Caco-2 (cell line): ENCODE data around the gene LXN. TPM values are rescaled to one million over a fixed set of nuclear protein-coding genes. Genes with fewer than 3 reads are reported as not detected.

Experiments used
- BruUV-seq: library from RNA; stranded (reverse); fragments of 400-500 nt; replicated peaks from 2 replicates; lab custom pipeline; 2021; lab: Mats Ljungman, UMichigan
- CTCF ChIA-PET: fragments of 300-600 bp; sonication (Branson Sonifier 250); formaldehyde crosslinking; loops from one replicate; lab custom pipeline; 2022; ENCODE audit warnings: antibody characterized with exemption; lab: Charles Lee
- POLR2A ChIA-PET: fragments of 300-600 bp; sonication (Branson Sonifier 250); formaldehyde crosslinking; loops from one replicate; lab custom pipeline; 2022; ENCODE audit warnings: antibody characterized with exemption; lab: Charles Lee
- DNase-seq, 2 experiments: peaks; one replicate each; pipeline versions ENCODE4 v3.0.0 to v3.0.0-alpha.2; 2020 to 2022
- H3K27me3 ChIP-seq: replicated peaks from 2 replicates; pipeline ENCODE4 v1.6.0; 2011; ENCODE audit warnings: low read length; ENCODE audit not compliant: control insufficient read depth, insufficient read depth
- H3K36me3 ChIP-seq: 2 replicates; pipeline ENCODE4 v1.5.1; 2011; ENCODE audit warnings: low read length; ENCODE audit not compliant: control insufficient read depth, insufficient read depth
- H3K4me1 ChIP-seq: fragments of 250-450 bp; sonication (Bioruptor Pico); 2 replicates; pipeline ENCODE4 v1.5.1; 2020; ENCODE audit warnings: mild to moderate bottlenecking
- H3K4me3 ChIP-seq: 2 replicates; pipeline ENCODE4 v1.5.1; 2011; ENCODE audit warnings: low read depth, mild to moderate bottlenecking, control low read depth, low read length
- H3K9me3 ChIP-seq: fragments of 250-450 bp; sonication (Bioruptor Pico); 2 replicates; pipeline ENCODE4 v1.5.1; 2020; ENCODE audit warnings: mild to moderate bottlenecking, moderate library complexity
- H3K27ac Mint-ChIP-seq: one replicate; pipeline ENCODE4 v1.8.0; 2022; ENCODE audit warnings: mixed read lengths; ENCODE audit not compliant: unreplicated experiment
- H3K27me3 Mint-ChIP-seq: one replicate; pipeline ENCODE4 v1.8.0; 2022; ENCODE audit warnings: mixed read lengths; ENCODE audit not compliant: insufficient read depth, unreplicated experiment
- H3K36me3 Mint-ChIP-seq: one replicate; pipeline ENCODE4 v1.8.0; 2022; ENCODE audit warnings: mild to moderate bottlenecking, mixed read lengths; ENCODE audit not compliant: insufficient read depth, unreplicated experiment
- H3K4me1 Mint-ChIP-seq: one replicate; pipeline ENCODE4 v1.8.0; 2022; ENCODE audit warnings: low read depth, mixed read lengths; ENCODE audit not compliant: unreplicated experiment
- H3K4me3 Mint-ChIP-seq: one replicate; pipeline ENCODE4 v1.8.0; 2022; ENCODE audit warnings: mild to moderate bottlenecking, moderate library complexity, mixed read lengths; ENCODE audit not compliant: unreplicated experiment
- H3K9me3 Mint-ChIP-seq: one replicate; pipeline ENCODE4 v1.8.0; 2022; ENCODE audit warnings: mixed read lengths; ENCODE audit not compliant: unreplicated experiment
- CTCF ChIP-seq, 2 experiments: fragments of 200-600 bp in 1 of 2; IDR thresholded peaks; 1 replicate in 1 of 2; 2 replicates in 1 of 2; pipeline versions ENCODE4 v1.5.1 to v1.8.0; 2011 to 2022; ENCODE audit warnings: antibody characterized with exemption in 1 of 2, control low read depth in 1 of 2, inconsistent platforms in 1 of 2, low read depth in 1 of 2, low read length in 1 of 2, mild to moderate bottlenecking in 1 of 2, moderate library complexity in 1 of 2; ENCODE audit not compliant: insufficient read depth in 1 of 2, severe bottlenecking in 1 of 2, unreplicated experiment in 1 of 2
- intact Hi-C: fragments of 100-400 bp; cut with micrococcal nuclease; formaldehyde crosslinking; loops from one replicate; pipeline ENCODE4 v1.10.0; 2022; ENCODE audit not compliant: unreplicated experiment
- total RNA-seq: library from RNA; stranded (reverse); gene quantifications from 2 replicates; pipeline ENCODE4 v1.2.3, GENCODE V29; 2022

LXN gene
- total RNA-seq, 1 experiment from 2014 or later: not detected

- DNase-seq: no peak
- H3K27me3 Mint-ChIP-seq: no peaks in the 10 kb centered on the region
- H3K4me1 Mint-ChIP-seq: no peaks in the 10 kb centered on the region
- ChIA-PET CTCF (no interaction called here), POLR2A (no interaction called here)
- H3K9me3 ChIP-seq: no peaks in the 10 kb centered on the region
- H3K9me3 Mint-ChIP-seq: no peaks in the 10 kb centered on the region
- H3K36me3 ChIP-seq: no peaks in the 10 kb centered on the region
- BruUV-seq: no TSS peak
- no peak overlapping the region for H3K27ac Mint-ChIP-seq
- H3K36me3 Mint-ChIP-seq: peaks cover 12% of the 10 kb centered on the region
- intact Hi-C loops: no loop called here
- no peak for TF ChIP-seq CTCF (IDR thresholded peaks at IDR 0.05; ENCODE audit: insufficient read depth in 1 of 2, low read depth in 1 of 2, low read length in 1 of 2, severe bottlenecking in 1 of 2, unreplicated experiment in 1 of 2)
- no peak overlapping the region for H3K4me3 ChIP-seq
- no peaks in the 10 kb centered on the region for H3K4me1 ChIP-seq
- H3K27me3 ChIP-seq: no peaks in the 10 kb centered on the region
- H3K4me3 Mint-ChIP-seq: no peak overlapping the region
Measured at GRCh38 chr3:158663246-158663645, 9.2 kb downstream of the LXN start.

- Mint-ChIP-seq H3K27ac (no peak overlapping the region), H3K36me3 (peaks cover 16% of the 10 kb centered on the region), H3K9me3 (no peaks in the 10 kb centered on the region), H3K27me3 (no peaks in the 10 kb centered on the region), H3K4me3 (no peak overlapping the region), H3K4me1 (peaks cover 6% of the 10 kb centered on the region)
- CTCF ChIA-PET: interaction anchor here (3.1 kb wide), 1 partner anchor 17 kb away, joined by 31 read pairs; the partner anchor contains the start of gene GFM1
- no peak for DNase-seq
- BruUV-seq: no TSS peak
- H3K27me3 ChIP-seq: no peaks in the 10 kb centered on the region
- H3K9me3 ChIP-seq: no peaks in the 10 kb centered on the region
- intact Hi-C loops: no loop called here
- no peak for TF ChIP-seq CTCF (IDR thresholded peaks at IDR 0.05; ENCODE audit: insufficient read depth in 1 of 2, low read depth in 1 of 2, low read length in 1 of 2, severe bottlenecking in 1 of 2, unreplicated experiment in 1 of 2)
- POLR2A ChIA-PET: no interaction called here
- no peaks in the 10 kb centered on the region for H3K36me3 ChIP-seq
- no peaks in the 10 kb centered on the region for H3K4me1 ChIP-seq
- no peak overlapping the region for H3K4me3 ChIP-seq
Measured at GRCh38 chr3:158660711-158661110, 11.7 kb downstream of the LXN start.

GRCh38 chr3:158659454-158660237 lies 12.8 kb downstream of the LXN start:
- Mint-ChIP-seq H3K27ac (no peak overlapping the region), H3K9me3 (no peaks in the 10 kb centered on the region), H3K4me1 (peaks cover 6% of the 10 kb centered on the region), H3K4me3 (no peak overlapping the region), H3K27me3 (no peaks in the 10 kb centered on the region), H3K36me3 (peaks cover 15% of the 10 kb centered on the region)
- Histone ChIP-seq H3K27me3 (no peaks in the 10 kb centered on the region), H3K4me1 (no peaks in the 10 kb centered on the region), H3K36me3 (no peaks in the 10 kb centered on the region), H3K9me3 (no peaks in the 10 kb centered on the region), H3K4me3 (no peak overlapping the region)
- POLR2A ChIA-PET: interaction anchor here (0.7 to 1.4 kb wide), 2 partner anchors 15 to 16 kb away, joined by 3 read pairs; partner anchors contain the start of gene GFM1
- intact Hi-C loops: loop anchor here (1.0 kb wide), 1 partner anchor 132 kb away; no protein-coding TSS in a partner anchor
- peak; percentile 46 to 48 for DNase-seq
- CTCF ChIA-PET: interaction anchor here (1.0 to 3.1 kb wide), 5 partner anchors 16 to 133 kb away, joined by 4 to 31 read pairs (median 15); partner anchors contain the start of gene GFM1
- no TSS peak for BruUV-seq
- TF ChIP-seq CTCF (IDR thresholded peaks at IDR 0.05; ENCODE audit: insufficient read depth in 1 of 2, low read depth in 1 of 2, low read length in 1 of 2, severe bottlenecking in 1 of 2, unreplicated experiment in 1 of 2): peak; percentile 50 to 59
